Trophoblast cell (in vitro differentiated cells and primary cell): ENCODE results near the gene SETX.
"Not testable (repeated sequence)": the region's sequence is repeated elsewhere in the genome, so short reads cannot be mapped to it uniquely, and the experiment has no call there.

ENCODE experiments used
- DNase-seq, 2 donors: peaks; one replicate each; pipeline ENCODE4 v3.0.0-alpha.2; 2016
- H2AFZ ChIP-seq: 2 replicates; pipeline ENCODE4 v1.6.1; 2013; ENCODE audit warnings: low read length, moderate library complexity, mild to moderate bottlenecking; ENCODE audit not compliant: insufficient read depth, poor library complexity
- H2AK5ac ChIP-seq: 2 replicates; pipeline ENCODE4 v1.6.1; 2013; ENCODE audit warnings: mild to moderate bottlenecking, low read length
- H2BK120ac ChIP-seq: 2 replicates; pipeline ENCODE4 v1.6.1; 2013; ENCODE audit warnings: low read length, mild to moderate bottlenecking, moderate library complexity; ENCODE audit not compliant: insufficient read depth, poor library complexity
- H2BK12ac ChIP-seq: 2 replicates; pipeline ENCODE4 v1.6.1; 2013; ENCODE audit warnings: mild to moderate bottlenecking, low read length, moderate library complexity
- H2BK5ac ChIP-seq: 2 replicates; pipeline ENCODE4 v1.6.1; 2013; ENCODE audit warnings: low read length, low read depth, moderate library complexity, mild to moderate bottlenecking; ENCODE audit not compliant: poor library complexity
- H3K14ac ChIP-seq: 2 replicates; pipeline ENCODE4 v1.6.1; 2013; ENCODE audit warnings: mild to moderate bottlenecking, low read length
- H3K18ac ChIP-seq: 2 replicates; pipeline ENCODE4 v1.6.1; 2013; ENCODE audit warnings: mild to moderate bottlenecking, low read length
- H3K23ac ChIP-seq: 2 replicates; pipeline ENCODE4 v1.6.1; 2013; ENCODE audit warnings: low read length
- H3K27ac ChIP-seq: 2 replicates; pipeline ENCODE4 v1.5.1; 2013; ENCODE audit warnings: low read depth, mild to moderate bottlenecking, inconsistent platforms, low read length, moderate library complexity
- H3K27me3 ChIP-seq: 2 replicates; pipeline ENCODE4 v1.6.1; 2013; ENCODE audit warnings: inconsistent platforms, mild to moderate bottlenecking, low read length, moderate library complexity; ENCODE audit not compliant: insufficient read depth
- H3K36me3 ChIP-seq, 2 experiments: 1 replicate in 1 of 2; 2 replicates in 1 of 2; pipeline ENCODE4 v1.6.1; 2013; ENCODE audit warnings: low read length in 2 of 2, mild to moderate bottlenecking in 2 of 2, moderate library complexity in 1 of 2; ENCODE audit not compliant: insufficient read depth in 2 of 2, control insufficient read depth in 1 of 2
- H3K4ac ChIP-seq: 2 replicates; pipeline ENCODE4 v1.6.1; 2013; ENCODE audit warnings: low read depth, mild to moderate bottlenecking, low read length, moderate library complexity
- H3K4me1 ChIP-seq, 2 experiments: 1 replicate in 1 of 2; 2 replicates in 1 of 2; pipeline ENCODE4 v1.6.1; 2013; ENCODE audit warnings: low read length in 2 of 2, mild to moderate bottlenecking in 2 of 2, moderate library complexity in 1 of 2; ENCODE audit not compliant: insufficient read depth in 2 of 2, control insufficient read depth in 1 of 2
- H3K4me2 ChIP-seq: 2 replicates; pipeline ENCODE4 v1.6.1; 2013; ENCODE audit warnings: inconsistent platforms, mild to moderate bottlenecking, low read length, moderate library complexity
- H3K4me3 ChIP-seq: 2 replicates; pipeline ENCODE4 v1.5.1; 2013; ENCODE audit warnings: mild to moderate bottlenecking, low read depth, low read length, inconsistent platforms
- H3K79me1 ChIP-seq: one replicate; pipeline ENCODE4 v1.6.1; 2013; ENCODE audit warnings: low read length
- H3K79me2 ChIP-seq: 2 replicates; pipeline ENCODE4 v1.6.1; 2013; ENCODE audit warnings: low read length, mild to moderate bottlenecking; ENCODE audit not compliant: control insufficient read depth, insufficient read depth, poor library complexity
- H3K9ac ChIP-seq: 2 replicates; pipeline ENCODE4 v1.6.1; 2013; ENCODE audit warnings: mild to moderate bottlenecking, low read length
- H3K9me3 ChIP-seq: 2 replicates; pipeline ENCODE4 v1.6.1; 2013; ENCODE audit warnings: low read depth, mild to moderate bottlenecking, control low read depth, inconsistent platforms, low read length; ENCODE audit not compliant: insufficient read depth
- H4K12ac ChIP-seq: 2 replicates; pipeline ENCODE4 v1.6.1; 2013; ENCODE audit warnings: low read depth, mild to moderate bottlenecking, low read length, moderate library complexity
- H4K8ac ChIP-seq: 2 replicates; pipeline ENCODE4 v1.6.1; 2013; ENCODE audit warnings: low read depth, mild to moderate bottlenecking, low read length, moderate library complexity
- H4K91ac ChIP-seq: one replicate; pipeline ENCODE4 v1.6.1; 2013; ENCODE audit warnings: low read depth, mild to moderate bottlenecking, low read length, moderate library complexity
- WGBS: extraction: QIAGEN DNeasy Blood & Tissue Kit; methylation state at CpG from one replicate; pipeline ENCODE4 v1.1.7; 2013; ENCODE audit warnings: missing lambda C conversion rate; ENCODE audit not compliant: insufficient read length, insufficient coverage; ENCODE audit errors: extremely low coverage; 5-methylcytosine and 5-hydroxymethylcytosine counted together

Gene SETX

DNA sequence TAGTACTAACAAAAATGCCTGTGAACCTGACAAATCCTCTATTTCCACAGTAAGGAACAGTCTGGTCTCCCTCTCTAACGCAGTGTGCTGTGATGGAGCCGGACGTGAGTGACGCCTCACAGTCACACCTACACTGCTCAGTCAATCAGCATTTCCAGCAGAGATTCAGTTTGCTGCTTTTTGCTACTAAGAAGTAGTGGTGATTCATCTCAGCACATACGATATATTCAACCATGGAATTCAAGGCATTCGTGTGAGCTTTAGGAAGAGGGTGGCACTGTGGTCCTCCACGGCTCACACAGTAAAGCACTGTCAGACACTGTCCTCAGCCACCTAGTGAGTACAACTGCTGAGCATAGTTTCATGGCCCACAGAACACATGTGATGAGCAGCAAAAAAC is 70.9 kb downstream of the SETX start:
- Histone ChIP-seq H4K8ac (no peak overlapping the region), H3K4me1 (no peaks in the 10 kb centered on the region), H3K4ac (no peak overlapping the region), H3K14ac (no peak overlapping the region), H3K9ac (no peak overlapping the region), H4K12ac (no peak overlapping the region), H3K9me3 (no peaks in the 10 kb centered on the region), H4K91ac (no peak overlapping the region), H3K79me1 (no peaks in the 10 kb centered on the region), H3K27ac (no peak overlapping the region), H3K18ac (no peak overlapping the region), H3K36me3 (peaks cover 35 to 44% of the 10 kb centered on the region in 2 experiments), H3K4me2 (no peak overlapping the region), H2AFZ (no peak overlapping the region), H2BK5ac (no peak overlapping the region), H2AK5ac (no peak overlapping the region), H3K23ac (no peak overlapping the region), H3K79me2 (no peaks in the 10 kb centered on the region), H3K27me3 (no peaks in the 10 kb centered on the region), H2BK120ac (no peak overlapping the region), H2BK12ac (no peak overlapping the region), H3K4me3 (no peak overlapping the region)
- DNase-seq: no peak
- no CpG with 5 or more reads among the region's 7 CpGs for WGBS

DNA sequence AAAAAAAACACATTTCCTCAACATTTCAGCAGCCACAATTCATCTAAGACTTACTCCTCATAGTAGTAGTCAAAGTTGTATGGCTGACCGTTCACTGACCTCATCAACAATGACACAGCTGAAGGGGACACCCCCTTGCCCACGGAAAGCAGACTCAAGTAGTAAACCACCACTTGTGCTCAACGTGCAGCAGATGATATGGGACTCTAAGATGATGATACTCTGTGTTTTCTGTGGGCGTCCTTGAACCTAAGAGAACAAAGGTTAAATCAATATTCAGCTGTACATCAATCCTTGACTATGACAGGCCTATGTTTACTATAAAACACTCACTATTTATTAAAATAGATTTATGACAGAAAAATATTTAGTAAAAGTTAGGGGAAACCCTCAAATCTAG is 71.6 kb downstream of the SETX start:
- H3K27me3 ChIP-seq: no peaks in the 10 kb centered on the region
- no peak overlapping the region for H3K27ac ChIP-seq
- no peak overlapping the region for H2BK120ac ChIP-seq
- H3K4me2 ChIP-seq: no peak overlapping the region
- no peak overlapping the region for H2AFZ ChIP-seq
- peaks cover 35 to 44% of the 10 kb centered on the region in 2 experiments for H3K36me3 ChIP-seq
- no peak overlapping the region for H3K4ac ChIP-seq
- H3K23ac ChIP-seq: no peak overlapping the region
- H3K18ac ChIP-seq: no peak overlapping the region
- H2BK12ac ChIP-seq: no peak overlapping the region
- no peak overlapping the region for H3K4me3 ChIP-seq
- H3K79me1 ChIP-seq: no peaks in the 10 kb centered on the region
- no peak overlapping the region for H2BK5ac ChIP-seq
- no peak overlapping the region for H3K9ac ChIP-seq
- no peaks in the 10 kb centered on the region for H3K9me3 ChIP-seq
- no peaks in the 10 kb centered on the region for H3K79me2 ChIP-seq
- H2AK5ac ChIP-seq: no peak overlapping the region
- no peaks in the 10 kb centered on the region for H3K4me1 ChIP-seq
- H4K12ac ChIP-seq: no peak overlapping the region
- no CpG with 5 or more reads among the region's 4 CpGs for WGBS
- H3K14ac ChIP-seq: no peak overlapping the region
- H4K8ac ChIP-seq: no peak overlapping the region
- no peak overlapping the region for H4K91ac ChIP-seq
- DNase-seq: no peak

DNA sequence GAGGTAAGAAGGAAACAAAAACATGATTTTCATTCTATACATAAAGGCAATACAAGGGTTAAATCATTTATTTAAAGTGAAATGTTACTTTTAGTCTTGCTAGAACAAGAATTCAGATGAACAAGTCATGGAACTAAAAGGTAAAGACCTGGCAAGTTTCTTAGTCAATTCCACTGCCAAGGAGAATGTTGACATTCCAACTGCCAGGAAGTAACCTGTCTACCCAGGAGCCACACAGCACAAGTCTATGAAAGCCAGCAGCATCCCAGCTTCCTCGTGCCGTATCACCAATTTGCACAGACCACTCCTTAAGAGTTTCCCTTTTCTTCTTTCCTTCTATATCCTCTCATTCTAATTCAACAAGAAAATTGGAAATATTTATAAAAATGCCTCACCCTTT is 79.9 kb downstream of the SETX start:
- no CpG with 5 or more reads among the region's 2 CpGs for WGBS

DNA sequence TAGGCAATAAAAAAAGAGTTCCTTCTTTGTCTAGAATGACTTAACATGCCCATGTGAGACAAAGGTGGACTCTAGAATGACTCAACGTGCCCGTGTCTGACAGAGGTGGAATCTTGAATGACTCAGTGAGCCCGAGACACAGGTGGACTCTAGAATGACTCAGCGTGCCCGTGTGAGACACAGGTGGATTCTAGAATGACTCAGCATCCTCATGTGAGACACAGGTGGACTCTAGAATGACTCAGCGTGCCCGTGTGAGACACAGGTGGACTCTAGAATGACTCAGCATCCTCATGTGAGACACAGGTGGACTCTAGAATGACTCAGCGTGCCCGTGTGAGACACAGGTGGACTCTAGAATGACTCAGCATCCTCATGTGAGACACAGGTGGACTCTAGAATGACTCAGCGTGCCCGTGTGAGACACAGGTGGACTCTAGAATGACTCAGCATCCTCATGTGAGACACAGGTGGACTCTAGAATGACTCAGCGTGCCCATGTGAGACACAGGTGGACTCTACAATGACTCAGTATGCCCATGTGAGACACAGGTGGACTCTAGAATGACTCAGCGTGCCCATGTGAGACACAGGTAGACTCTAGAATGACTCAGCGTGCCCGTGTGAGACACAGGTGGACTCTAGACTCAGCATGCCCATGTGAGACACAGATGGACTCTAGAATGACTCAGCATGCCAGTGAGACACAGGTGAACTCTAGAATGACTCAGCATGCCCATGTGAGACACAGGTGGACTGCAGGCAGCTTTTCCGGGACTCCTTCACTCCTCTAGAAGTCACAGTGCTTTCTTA is 84.9 kb downstream of the SETX start:
- not testable (repeated sequence) for H3K27me3 ChIP-seq, H3K4me1 ChIP-seq, H4K8ac ChIP-seq, H4K12ac ChIP-seq, H2AFZ ChIP-seq, H3K4me3 ChIP-seq, H3K4ac ChIP-seq, H2BK12ac ChIP-seq, H3K9me3 ChIP-seq, H3K14ac ChIP-seq, H3K18ac ChIP-seq, H3K4me2 ChIP-seq, H2AK5ac ChIP-seq, H3K79me1 ChIP-seq, H3K9ac ChIP-seq, H3K79me2 ChIP-seq, H3K23ac ChIP-seq
- peak; percentile 86 for DNase-seq
- Histone ChIP-seq H3K27ac (peak overlapping the region; percentile 60), H4K91ac (peak overlapping the region; percentile 7), H2BK5ac (peak overlapping the region; percentile 10), H3K36me3 (peaks cover 31 to 34% of the 10 kb centered on the region in 2 experiments), H2BK120ac (peak overlapping the region; percentile 0)
- no CpG with 5 or more reads among the region's 16 CpGs for WGBS

More for the DNA sequence above, 79.9 kb downstream of the SETX start:
- H2BK12ac ChIP-seq: no peak overlapping the region
- H3K4ac ChIP-seq: no peak overlapping the region
- no peak overlapping the region for H2AFZ ChIP-seq
- H3K14ac ChIP-seq: no peak overlapping the region
- no peak overlapping the region for H4K8ac ChIP-seq
- H3K9ac ChIP-seq: no peak overlapping the region
- no peaks in the 10 kb centered on the region for H3K9me3 ChIP-seq
- H3K18ac ChIP-seq: no peak overlapping the region
- no peak overlapping the region for H3K27ac ChIP-seq
- no peaks in the 10 kb centered on the region for H3K79me2 ChIP-seq
- no peak overlapping the region for H2AK5ac ChIP-seq
- H3K23ac ChIP-seq: no peak overlapping the region
- no peak overlapping the region for H4K91ac ChIP-seq
- no peak overlapping the region for H3K4me2 ChIP-seq
- no peaks in the 10 kb centered on the region for H3K4me1 ChIP-seq
- no peaks in the 10 kb centered on the region for H3K79me1 ChIP-seq
- no peak overlapping the region for H2BK5ac ChIP-seq
- no peak for DNase-seq
- H3K4me3 ChIP-seq: no peak overlapping the region
- no peak overlapping the region for H2BK120ac ChIP-seq
- no peak overlapping the region for H4K12ac ChIP-seq
- H3K27me3 ChIP-seq: no peaks in the 10 kb centered on the region
- peaks cover 38 to 42% of the 10 kb centered on the region in 2 experiments for H3K36me3 ChIP-seq
